IMR-90 (cell line): Measurements from ENCODE around the gene DPP10. TPM values are rescaled to one million over a fixed set of nuclear protein-coding genes. Genes with fewer than 3 reads are reported as not detected.

ENCODE experiments used
- ATAC-seq: fragments of 200-7000 bp; cut with Tn5 transposase; 2 replicates; pipeline ENCODE4 v1.9.1; 2020; ENCODE audit warnings: low read depth, mild to moderate bottlenecking, moderate library complexity
- BruUV-seq: library from RNA; stranded (reverse); fragments of 400-500 nt; replicated peaks from 2 replicates; lab custom pipeline; 2021; lab: Mats Ljungman, UMichigan
- CTCF ChIA-PET: fragments of 300-600 bp; formaldehyde crosslinking; extraction: SDS; loops from one replicate; lab custom pipeline; 2021; ENCODE audit warnings: antibody characterized with exemption; lab: Yijun Ruan, JAX
- POLR2A ChIA-PET: fragments of 300-600 bp; sonication (Branson Sonifier 250); formaldehyde crosslinking; loops from one replicate; lab custom pipeline; 2022; ENCODE audit warnings: antibody characterized with exemption; ENCODE audit not compliant: unreplicated experiment; lab: Charles Lee
- DNase-seq: peaks from one replicate; pipeline ENCODE4 v3.0.0; 2013
- H2AFZ ChIP-seq: replicated peaks from 2 replicates; pipeline ENCODE3; 2013; ENCODE audit warnings: low read length, mild to moderate bottlenecking; ENCODE audit not compliant: poor library complexity
- H2AK5ac ChIP-seq: 2 replicates; pipeline ENCODE4 v1.6.1; 2013; ENCODE audit warnings: low read depth, low read length, inconsistent platforms
- H2AK9ac ChIP-seq: replicated peaks from 2 replicates; pipeline ENCODE3; 2013; ENCODE audit warnings: mild to moderate bottlenecking, low read depth, low read length, moderate library complexity; ENCODE audit not compliant: poor library complexity
- H2BK120ac ChIP-seq: 2 replicates; pipeline ENCODE4 v1.6.1; 2013; ENCODE audit warnings: low read depth, low read length, inconsistent platforms
- H2BK15ac ChIP-seq: 3 replicates; pipeline ENCODE4 v1.6.1; 2013; ENCODE audit warnings: low read depth, low read length, inconsistent platforms
- H2BK20ac ChIP-seq: 2 replicates; pipeline ENCODE4 v1.6.1; 2013; ENCODE audit warnings: low read depth, mild to moderate bottlenecking, inconsistent platforms, low read length, moderate library complexity
- H2BK5ac ChIP-seq: 2 replicates; pipeline ENCODE4 v1.6.1; 2013; ENCODE audit warnings: mild to moderate bottlenecking, low read depth, low read length, inconsistent platforms; ENCODE audit not compliant: poor library complexity, severe bottlenecking
- H3K14ac ChIP-seq: replicated peaks from 2 replicates; pipeline ENCODE4 v1.6.1; 2013; ENCODE audit warnings: low read depth, low read length, inconsistent platforms
- H3K18ac ChIP-seq: 2 replicates; pipeline ENCODE4 v1.6.1; 2013; ENCODE audit warnings: low read depth, low read length, control low read depth
- H3K23ac ChIP-seq: 2 replicates; pipeline ENCODE4 v1.6.1; 2013; ENCODE audit warnings: low read depth, low read length, inconsistent platforms
- H3K27ac ChIP-seq: 2 replicates; pipeline ENCODE4 v1.5.1; 2013; ENCODE audit warnings: mild to moderate bottlenecking, control low read depth, low read length; ENCODE audit not compliant: insufficient read depth
- H3K27me3 ChIP-seq: 2 replicates; pipeline ENCODE4 v1.6.1; 2013; ENCODE audit warnings: low read length; ENCODE audit not compliant: control insufficient read depth, insufficient read depth
- H3K36me3 ChIP-seq: 2 replicates; pipeline ENCODE4 v1.6.1; 2013; ENCODE audit warnings: low read length, mixed read lengths; ENCODE audit not compliant: control insufficient read depth, insufficient read depth
- H3K4ac ChIP-seq: 2 replicates; pipeline ENCODE4 v1.6.1; 2013; ENCODE audit warnings: low read depth, low read length, inconsistent platforms
- H3K4me1 ChIP-seq: 2 replicates; pipeline ENCODE4 v1.6.1; 2013; ENCODE audit warnings: low read length, mixed read lengths; ENCODE audit not compliant: control insufficient read depth, insufficient read depth
- H3K4me2 ChIP-seq: 2 replicates; pipeline ENCODE4 v1.6.1; 2013; ENCODE audit warnings: low read depth, mild to moderate bottlenecking, control low read depth, low read length, moderate library complexity
- H3K4me3 ChIP-seq: 2 replicates; pipeline ENCODE4 v1.5.1; 2013; ENCODE audit warnings: low read depth, mild to moderate bottlenecking, control low read depth, low read length, moderate library complexity; ENCODE audit not compliant: insufficient read depth
- H3K56ac ChIP-seq: 2 replicates; pipeline ENCODE4 v1.6.1; 2013; ENCODE audit warnings: low read length, inconsistent platforms; ENCODE audit not compliant: insufficient read depth; ENCODE audit errors: extremely low read depth
- H3K79me1 ChIP-seq, 2 experiments: 2 replicates each; pipeline ENCODE4 v1.6.1; 2013; ENCODE audit warnings: low read length in 2 of 2, inconsistent platforms in 1 of 2, low read depth in 1 of 2
- H3K9ac ChIP-seq: 2 replicates; pipeline ENCODE4 v1.6.1; 2013; ENCODE audit warnings: low read depth, low read length, control low read depth
- H3K9me1 ChIP-seq: 2 replicates; pipeline ENCODE4 v1.6.1; 2013; ENCODE audit warnings: low read length, inconsistent platforms; ENCODE audit not compliant: insufficient read depth
- H3K9me3 ChIP-seq: 2 replicates; pipeline ENCODE4 v1.6.1; 2013; ENCODE audit warnings: low read length; ENCODE audit not compliant: control insufficient read depth, insufficient read depth
- H4K20me1 ChIP-seq: 2 replicates; pipeline ENCODE4 v1.6.1; 2013; ENCODE audit warnings: low read length, inconsistent platforms; ENCODE audit not compliant: insufficient read depth
- H4K5ac ChIP-seq: 2 replicates; pipeline ENCODE4 v1.6.1; 2013; ENCODE audit warnings: mild to moderate bottlenecking, low read depth, low read length, control low read depth
- H4K8ac ChIP-seq, 2 experiments: 2 replicates each; pipeline ENCODE4 v1.6.1; 2013; ENCODE audit warnings: low read depth in 2 of 2, low read length in 2 of 2, control low read depth in 1 of 2, inconsistent platforms in 1 of 2
- H4K91ac ChIP-seq: 2 replicates; pipeline ENCODE4 v1.6.1; 2013; ENCODE audit warnings: low read depth, low read length, inconsistent platforms; ENCODE audit not compliant: insufficient read depth
- BHLHE40 ChIP-seq: fragments of 150-350 bp; IDR thresholded peaks from 2 replicates; pipeline ENCODE4 v1.6.1; 2016; ENCODE audit warnings: mild to moderate bottlenecking, low read depth, low read length
- CEBPB ChIP-seq: IDR thresholded peaks from 2 replicates; pipeline ENCODE4 v1.6.1; 2012; ENCODE audit warnings: low read depth, low read length, improper control_type of control experiment
- CHD1 ChIP-seq: IDR thresholded peaks from 2 replicates; pipeline ENCODE4 v1.6.1; 2012; ENCODE audit warnings: low read depth, low read length, improper control_type of control experiment
- CTCF ChIP-seq: conservative IDR thresholded peaks from 2 replicates; pipeline ENCODE4 v1.5.1; 2012; ENCODE audit warnings: mild to moderate bottlenecking, low read depth, low read length, improper control_type of control experiment
- FOS ChIP-seq: fragments of 150-350 bp; IDR thresholded peaks from 2 replicates; pipeline ENCODE4 v1.6.1; 2016; ENCODE audit warnings: low read depth, low read length
- MAFK ChIP-seq: IDR thresholded peaks from 2 replicates; pipeline ENCODE4 v1.6.1; 2012; ENCODE audit warnings: low read depth, low read length, improper control_type of control experiment
- MAZ ChIP-seq: IDR thresholded peaks from 2 replicates; pipeline ENCODE4 v1.6.1; 2012; ENCODE audit warnings: low read depth, mild to moderate bottlenecking, low read length, improper control_type of control experiment, moderate library complexity, borderline replicate concordance
- MXI1 ChIP-seq: IDR thresholded peaks from 2 replicates; pipeline ENCODE4 v1.6.1; 2012; ENCODE audit warnings: low read depth, mild to moderate bottlenecking, low read length, moderate library complexity, borderline replicate concordance
- NFE2L2 ChIP-seq: fragments of 150-350 bp; IDR thresholded peaks from 2 replicates; pipeline ENCODE4 v1.6.1; 2016; ENCODE audit warnings: low read depth, mild to moderate bottlenecking, low read length
- RAD21 ChIP-seq: IDR thresholded peaks from 2 replicates; pipeline ENCODE4 v1.6.1; 2012; ENCODE audit warnings: low read length, improper control_type of control experiment
- RCOR1 ChIP-seq: IDR thresholded peaks from 2 replicates; pipeline ENCODE4 v1.6.1; 2012; ENCODE audit warnings: mild to moderate bottlenecking, low read length, improper control_type of control experiment; ENCODE audit not compliant: insufficient replicate concordance
- SMC3 ChIP-seq: fragments of 150-350 bp; IDR thresholded peaks from 2 replicates; pipeline ENCODE4 v1.6.1; 2016; ENCODE audit warnings: low read depth, mild to moderate bottlenecking, antibody characterized with exemption, low read length, moderate library complexity
- USF2 ChIP-seq: fragments of 150-350 bp; IDR thresholded peaks from 2 replicates; pipeline ENCODE4 v1.6.1; 2017; ENCODE audit warnings: mild to moderate bottlenecking, antibody characterized with exemption, low read length, low read depth
- WGBS, 2 experiments: methylation state at CpG; one replicate each; pipeline versions ENCODE4 v1.1.5 to v1.1.7; 2013; ENCODE audit warnings: missing lambda C conversion rate in 2 of 2; ENCODE audit not compliant: insufficient read length in 1 of 2; ENCODE audit errors: extremely low coverage in 2 of 2; 5-methylcytosine and 5-hydroxymethylcytosine counted together
- dilution Hi-C: fragments of 300-500 bp; cut with HindIII; formaldehyde crosslinking; loops from one replicate; pipeline ENCODE4 v1.14.3; 2018; ENCODE audit warnings: low sequenced_read_pairs; ENCODE audit not compliant: unreplicated experiment
- in situ Hi-C: fragments of 300-500 bp; cut with MboI; formaldehyde crosslinking; loops from 3 replicates; pipeline ENCODE4 v1.14.3; 2019; ENCODE audit warnings: low sequenced_read_pairs, inconsistent platforms, mixed read lengths
- intact Hi-C: fragments of 100-400 bp; cut with micrococcal nuclease; formaldehyde crosslinking; loops from 2 replicates; pipeline ENCODE4 v1.10.0; 2022
- polyA plus RNA-seq, 3 experiments: library from polyadenylated mRNA; depleted of rRNA; stranded (reverse); fragments of >200 nt; gene quantifications; 2 replicates each; pipeline ENCODE4 v1.2.3, GENCODE V29; 2012; ENCODE audit warnings: low replicate concordance in 1 of 3
- total RNA-seq: library from RNA; depleted of rRNA; stranded (reverse); fragments of >200 nt; gene quantifications from 2 replicates; pipeline ENCODE4 v1.2.3, GENCODE V29; 2012

Gene DPP10
- total and polyA plus RNA-seq, 2 of the 4 experiments (the other 2 are of a cell fraction), result not detected

GRCh38 chr2:115606350-115606749, 1163.9 kb downstream of the DPP10 start:
- Histone ChIP-seq H2BK5ac (no peak overlapping the region), H3K27ac (no peak overlapping the region), H3K56ac (no peak overlapping the region), H4K5ac (no peak overlapping the region), H3K4me2 (no peak overlapping the region), H3K27me3 (no peaks in the 10 kb centered on the region), H3K14ac (no peak overlapping the region), H4K91ac (no peak overlapping the region), H3K79me1 (no peaks in the 10 kb centered on the region), H3K18ac (no peak overlapping the region), H2BK15ac (no peak overlapping the region), H3K4me1 (no peaks in the 10 kb centered on the region), H3K4me3 (no peak overlapping the region), H3K36me3 (no peaks in the 10 kb centered on the region), H2BK120ac (no peak overlapping the region), H3K9me3 (peaks cover 2% of the 10 kb centered on the region; the same call in 1 of the 2 replicates), H2BK20ac (no peak overlapping the region), H4K8ac (no peak overlapping the region), H3K4ac (no peak overlapping the region), H3K9ac (no peak overlapping the region), H4K20me1 (no peaks in the 10 kb centered on the region), H3K23ac (no peak overlapping the region), H2AK5ac (no peak overlapping the region), H2AFZ (no peak overlapping the region), H3K9me1 (no peaks in the 10 kb centered on the region), H2AK9ac (no peak overlapping the region)
- WGBS, 2 experiments, result no CpG with 5 or more reads among the region's 1 CpG
- dilution Hi-C loops, result no loop called here
- no peak for DNase-seq
- ChIA-PET CTCF (no interaction called here), POLR2A (no interaction called here)
- intact Hi-C loops, result no loop called here
- no peak for ATAC-seq
- BruUV-seq, result no TSS peak
- TF ChIP-seq USF2 (no peak), SMC3 (no peak), MAZ (no peak), MXI1 (no peak), RCOR1 (no peak), MAFK (no peak), FOS (no peak), NFE2L2 (no peak), CHD1 (no peak), CTCF (no peak), CEBPB (no peak), BHLHE40 (no peak), RAD21 (no peak)
- in situ Hi-C loops, result no loop called here
